ENCODE data around the gene NKD2. TPM values are rescaled to one million over a fixed set of nuclear protein-coding genes. Genes with fewer than 3 reads are reported as not detected.

Gene NKD2
- total RNA-seq, 1 experiment from 2014 or later: not detected

DNA sequence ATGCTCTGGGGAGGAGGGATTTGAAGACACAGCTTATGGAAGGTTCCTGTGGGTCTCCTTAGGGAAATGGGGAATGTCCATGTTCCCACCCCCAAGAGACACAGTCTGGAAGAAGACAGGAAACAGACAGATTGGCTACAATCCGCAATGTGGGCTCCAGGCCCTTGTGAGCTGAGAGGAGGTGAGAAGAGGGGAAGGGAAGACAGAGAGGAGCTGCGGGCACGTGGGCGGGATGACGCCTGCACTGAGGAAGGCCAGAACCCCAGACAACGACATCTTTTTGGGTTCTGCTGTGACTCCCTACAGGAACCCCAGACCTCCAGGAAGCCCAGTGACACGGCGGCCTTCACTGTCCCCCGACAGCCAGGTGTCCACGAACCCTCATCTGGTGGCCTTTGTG lies 29.9 kb upstream of the NKD2 start:
- no peak for DNase-seq (ENCODE audit: low read depth)

DNA sequence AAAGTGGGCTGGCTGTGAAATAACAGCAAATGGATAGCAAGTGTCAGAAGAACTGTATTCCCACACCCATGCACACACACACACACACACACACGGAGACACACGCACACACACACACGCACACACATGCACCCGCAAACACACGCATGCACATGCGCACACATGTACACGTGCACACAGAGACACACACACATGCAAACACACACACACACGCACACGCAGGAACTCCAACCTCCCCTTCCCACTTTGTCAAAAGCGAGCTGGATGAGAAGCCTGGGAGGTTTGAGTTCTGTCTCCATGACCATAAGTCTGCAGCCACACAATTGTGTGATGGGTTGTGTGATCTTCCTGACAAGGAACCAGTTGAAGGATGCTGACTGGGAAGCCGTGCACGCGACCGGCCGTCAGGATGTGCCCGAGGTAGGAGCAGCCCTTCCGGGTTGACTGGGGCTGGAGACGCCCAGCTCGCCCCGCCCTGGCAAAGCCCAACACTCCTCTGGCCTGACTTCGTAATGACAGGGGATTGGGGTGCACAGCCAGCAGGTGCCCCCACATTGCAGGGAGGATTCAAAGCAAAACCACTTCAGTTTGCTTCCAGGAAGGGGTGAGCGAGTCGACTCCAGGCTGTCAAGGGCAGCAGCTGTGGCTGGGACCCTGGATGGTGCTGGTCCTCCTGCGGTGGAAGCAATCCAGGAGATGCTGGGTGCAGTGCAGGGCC lies 29.3 kb upstream of the NKD2 start:
- DNase-seq (ENCODE audit: low read depth): no peak

DNA sequence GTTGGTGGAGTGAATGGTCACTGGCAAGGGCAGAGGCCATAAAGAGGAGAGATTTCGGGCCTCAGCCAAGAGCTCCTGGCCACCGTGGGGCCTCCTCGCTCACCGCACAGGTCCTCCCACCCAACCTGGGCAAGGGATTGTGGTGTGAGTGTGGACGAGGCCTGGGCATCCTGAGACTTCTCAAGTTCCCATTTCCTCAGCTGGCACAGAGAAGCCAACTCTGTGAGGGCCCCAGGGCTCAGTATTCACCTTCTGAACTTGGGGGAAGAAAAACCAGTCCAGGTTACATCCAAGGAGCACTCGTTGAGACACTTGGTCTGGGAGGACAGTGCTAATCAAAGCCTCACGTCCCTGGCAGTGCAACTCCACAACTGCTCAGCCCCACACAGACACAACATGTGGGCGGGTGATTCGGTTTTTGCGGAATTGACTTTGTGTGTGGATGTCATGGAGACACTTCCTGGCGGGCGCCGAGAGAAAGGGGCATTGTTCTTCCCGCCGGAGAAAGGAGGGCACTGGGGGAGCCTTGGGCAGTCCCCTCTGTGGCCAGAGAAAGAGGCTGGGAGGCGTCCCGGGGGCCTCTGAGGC lies 28.5 kb upstream of the NKD2 start:
- DNase-seq (ENCODE audit: low read depth): peak; percentile 54

DNA sequence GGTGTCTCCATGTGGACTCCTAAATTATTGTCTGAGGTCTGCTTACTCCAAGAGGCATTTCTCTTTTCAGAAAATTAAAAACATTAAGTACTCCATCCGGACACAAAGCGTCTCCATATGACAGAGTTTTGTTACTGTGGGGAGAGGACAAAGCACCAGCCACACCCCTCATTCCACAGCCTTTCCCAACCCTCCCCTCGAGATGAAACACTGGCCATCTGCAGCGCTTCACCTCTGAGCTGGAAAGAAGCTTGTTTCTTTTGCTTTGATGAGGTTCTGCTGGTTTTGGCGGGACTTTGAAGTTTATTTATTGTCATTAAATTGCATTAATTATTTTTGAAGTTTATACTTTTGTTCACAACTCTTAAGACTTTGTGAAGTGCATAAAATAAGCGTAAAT lies 27.6 kb upstream of the NKD2 start:
- DNase-seq (ENCODE audit: low read depth): no peak

DNA sequence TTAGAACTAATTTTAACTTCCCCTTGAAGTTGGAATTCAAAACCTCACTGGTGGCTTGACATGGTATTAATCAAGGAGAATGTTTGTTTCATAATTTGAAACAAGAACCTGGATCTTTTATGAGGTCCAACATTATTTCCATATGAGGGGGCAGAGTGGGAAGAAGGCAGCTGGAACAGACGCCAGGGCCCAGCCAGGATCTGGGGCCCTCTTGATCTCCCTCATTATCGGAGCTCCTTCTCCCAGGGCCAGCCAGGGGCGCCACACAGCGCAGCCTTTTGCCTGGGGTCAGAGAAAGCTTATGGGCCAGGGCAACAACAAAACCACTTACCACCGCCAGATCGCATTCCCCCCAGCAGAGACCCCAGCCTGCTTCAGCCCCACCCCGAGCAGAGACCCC lies 27.1 kb upstream of the NKD2 start:
- DNase-seq (ENCODE audit: low read depth): no peak

DNA sequence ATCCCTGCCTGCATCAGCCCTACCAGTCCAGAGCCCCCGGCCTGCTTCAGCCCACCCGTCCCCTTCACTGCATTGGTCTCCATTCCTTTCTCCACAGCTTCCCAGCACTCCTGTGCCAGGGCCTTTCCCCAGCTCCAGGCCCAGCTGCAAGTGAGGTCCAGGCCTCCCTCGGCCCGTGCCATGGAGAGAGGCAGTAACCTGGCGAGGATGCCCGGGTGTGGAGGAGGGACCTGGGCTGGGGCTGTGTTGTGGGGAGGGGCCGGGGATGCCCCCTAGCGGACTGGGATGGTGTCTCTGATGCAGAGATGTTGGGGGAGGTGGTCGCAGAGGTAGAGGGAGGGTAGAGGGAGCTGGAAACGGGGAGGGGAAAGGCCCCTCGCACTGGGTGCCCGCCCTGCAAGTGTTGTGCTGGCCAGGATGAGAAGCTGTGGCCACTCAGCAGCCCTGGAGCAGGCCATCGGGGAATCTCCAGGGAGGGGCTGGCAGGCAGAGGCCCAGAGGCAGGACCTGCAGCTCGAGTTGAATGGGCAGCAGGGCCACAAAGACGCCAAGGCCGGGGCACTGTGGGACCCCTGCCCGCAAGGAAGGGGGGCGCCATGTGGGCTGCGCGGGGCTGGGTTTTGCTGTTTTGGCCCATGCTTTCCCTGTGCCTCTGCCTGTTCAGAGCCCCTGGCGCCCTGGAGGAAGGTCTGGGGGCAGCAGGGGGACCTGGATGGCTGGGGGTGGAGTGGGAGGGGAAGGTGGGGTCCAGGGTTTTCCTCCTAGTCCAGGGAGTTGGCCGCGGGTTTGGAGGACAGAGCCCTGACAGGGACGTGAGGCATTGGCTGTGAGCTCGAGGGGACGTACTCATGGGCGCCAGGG lies 26.0 kb upstream of the NKD2 start:
- DNase-seq (ENCODE audit: low read depth): no peak

DNA sequence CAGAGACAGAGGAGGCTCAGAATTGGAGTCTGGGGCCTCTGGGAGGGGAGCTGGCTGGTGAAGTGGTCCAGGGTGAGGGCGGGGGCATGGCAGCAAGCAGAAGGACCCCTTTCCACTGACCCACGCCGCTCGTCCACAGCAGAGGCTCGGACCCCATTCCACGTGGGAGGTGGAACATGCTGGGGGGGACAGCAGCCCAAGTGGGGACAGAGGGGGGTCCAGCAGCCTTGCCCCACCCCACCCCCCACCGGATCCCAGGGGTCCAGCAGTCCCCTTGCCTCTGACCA lies 25.4 kb upstream of the NKD2 start:
- no peak for DNase-seq (ENCODE audit: low read depth)

DNA sequence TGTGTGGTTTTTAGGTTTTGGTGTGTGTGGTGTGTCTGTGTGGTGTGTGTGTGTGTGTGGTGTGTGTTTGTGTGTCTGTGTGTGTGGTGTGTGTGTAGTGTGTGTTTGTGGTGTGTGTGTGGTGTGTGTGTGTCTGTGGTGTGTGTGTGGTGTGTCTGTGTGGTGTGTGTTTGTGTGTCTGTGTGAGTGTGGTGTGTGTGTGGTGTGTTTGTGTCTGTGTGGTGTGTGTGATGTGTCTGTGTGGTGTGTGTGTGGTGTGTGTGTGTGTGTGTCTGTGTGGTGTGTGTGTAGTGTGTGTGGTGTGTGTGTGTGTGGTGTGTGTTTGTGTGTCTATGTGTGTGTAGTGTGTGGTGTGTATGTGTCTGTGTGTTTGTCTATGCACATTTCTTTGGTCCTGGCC lies 25.0 kb upstream of the NKD2 start:
- no peak for DNase-seq (ENCODE audit: low read depth)

DNA sequence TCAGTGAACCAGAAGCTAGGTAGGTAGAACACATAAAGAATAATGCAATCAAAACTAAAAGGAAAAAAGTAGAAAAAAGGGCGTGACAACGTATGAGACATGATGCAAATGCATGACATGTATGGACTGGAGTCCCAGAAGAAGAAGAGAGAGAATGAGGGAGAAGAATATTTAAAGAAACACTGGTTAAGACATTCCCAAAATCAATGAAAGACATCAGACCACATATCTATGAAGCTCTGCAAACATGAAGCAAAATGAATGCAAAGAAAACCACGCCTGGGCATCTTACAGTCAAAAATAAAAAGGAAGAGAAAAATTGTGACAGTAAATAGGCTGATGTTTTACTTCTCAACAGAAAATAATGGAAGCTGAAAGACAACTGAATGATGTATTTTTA lies 23.8 kb upstream of the NKD2 start:
- DNase-seq (ENCODE audit: low read depth): no peak

DNA sequence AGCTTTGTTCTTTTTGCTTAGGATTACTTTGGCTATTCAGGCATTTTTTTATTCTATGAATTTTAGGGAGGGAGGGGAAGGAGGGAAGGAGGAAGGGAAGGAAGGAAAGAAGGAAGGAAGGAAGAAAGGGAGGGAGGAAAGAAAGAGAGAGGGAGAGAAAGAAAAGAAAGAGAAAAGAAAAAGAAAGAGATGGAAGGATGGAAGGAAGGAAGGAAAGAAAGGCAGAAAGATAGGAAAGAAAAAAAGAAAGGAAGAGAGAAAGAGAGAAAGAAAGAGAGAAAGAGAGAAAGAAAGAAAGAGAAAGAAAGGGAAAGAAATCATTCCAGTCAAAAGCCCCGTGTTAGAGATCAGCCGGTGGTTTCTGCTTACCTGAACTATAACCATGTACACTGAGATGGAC lies 20.8 kb upstream of the NKD2 start:
- DNase-seq (ENCODE audit: low read depth): no peak

DNA sequence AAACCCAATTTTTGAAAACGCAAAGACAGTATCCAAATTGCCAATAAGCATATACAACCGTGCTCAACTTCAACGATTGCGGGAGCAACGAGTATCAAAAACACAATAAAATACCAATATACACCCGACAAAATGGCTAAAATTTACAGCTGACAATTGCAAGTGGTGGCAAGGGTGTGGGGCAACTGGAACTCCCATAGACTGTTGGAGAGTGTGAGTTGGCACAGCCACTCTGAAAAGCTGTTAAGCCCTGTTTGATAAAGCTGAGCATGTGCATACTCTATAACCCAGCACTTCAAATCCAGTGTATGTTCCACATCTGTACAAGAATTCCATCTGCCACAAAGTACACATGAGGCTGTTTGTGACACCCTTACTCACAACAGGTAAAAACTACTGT lies 20.3 kb upstream of the NKD2 start:
- no peak for DNase-seq (ENCODE audit: low read depth)

DNA sequence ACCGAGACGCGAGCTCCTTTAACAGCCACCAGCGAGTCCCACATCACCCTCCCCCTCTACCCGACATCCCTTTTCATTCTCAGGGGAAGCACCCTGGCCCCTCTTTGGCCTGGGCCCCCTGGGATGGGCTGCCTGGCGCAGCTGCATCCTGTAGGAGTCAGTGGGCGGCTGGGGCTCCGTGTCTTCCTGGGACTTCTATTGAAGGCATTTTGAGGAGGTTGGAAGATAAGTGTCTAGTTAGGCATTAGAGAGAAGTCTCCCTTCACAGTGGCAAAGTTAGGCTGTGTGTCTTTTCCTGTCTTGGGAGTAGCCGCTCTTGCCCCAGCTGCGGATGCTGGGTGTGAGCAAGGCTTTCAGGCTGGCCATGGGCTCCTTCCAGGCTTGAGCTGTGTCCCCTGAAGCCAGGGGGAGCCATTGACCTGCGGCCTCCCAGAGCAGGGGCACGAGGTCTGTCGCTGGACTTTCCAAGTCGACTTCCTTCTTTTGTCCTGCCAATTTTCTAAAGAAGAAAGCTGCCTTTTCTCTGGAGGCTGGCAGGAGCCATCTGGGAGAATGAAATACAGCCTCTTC lies 18.6 kb upstream of the NKD2 start:
- DNase-seq (ENCODE audit: low read depth): no peak

DNA sequence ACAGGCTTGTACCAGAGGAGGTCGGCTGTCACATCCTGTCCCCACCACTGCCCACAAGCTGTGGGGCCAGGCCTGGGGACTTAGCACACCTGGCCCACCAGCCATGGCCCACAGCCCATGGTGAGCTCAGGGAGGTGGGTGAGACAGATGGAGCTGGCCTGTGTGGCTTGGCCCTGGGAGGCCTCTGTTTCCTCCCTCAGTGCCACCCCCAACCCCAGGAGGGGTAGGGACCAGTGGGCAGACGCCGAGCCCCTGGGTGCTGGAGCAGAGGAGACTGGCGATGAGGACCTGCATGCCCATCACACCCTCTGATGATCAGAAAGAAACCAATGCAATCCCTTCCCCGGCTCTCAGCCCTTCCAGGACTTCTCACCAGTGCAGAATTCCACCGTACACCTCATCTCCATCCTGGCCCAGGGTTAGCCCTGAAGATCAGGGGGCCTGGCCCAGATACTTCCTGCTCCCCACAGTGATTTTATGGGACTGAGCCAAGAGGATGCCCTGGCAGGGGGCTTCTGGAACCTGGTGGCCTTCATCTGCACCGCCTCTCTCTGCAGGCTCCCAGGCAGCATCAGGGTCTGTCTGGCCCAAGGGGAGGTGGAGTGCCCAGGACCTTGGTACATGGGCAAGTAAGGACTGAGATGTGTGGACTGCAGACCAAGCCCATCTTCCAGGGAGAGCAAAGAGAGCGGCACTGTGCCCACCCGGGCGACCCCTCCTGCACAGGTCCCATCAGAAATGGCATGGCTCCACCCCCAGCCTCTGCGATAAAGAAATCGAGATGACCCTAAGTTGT lies 16.9 kb upstream of the NKD2 start:
- no peak for DNase-seq (ENCODE audit: low read depth)

DNA sequence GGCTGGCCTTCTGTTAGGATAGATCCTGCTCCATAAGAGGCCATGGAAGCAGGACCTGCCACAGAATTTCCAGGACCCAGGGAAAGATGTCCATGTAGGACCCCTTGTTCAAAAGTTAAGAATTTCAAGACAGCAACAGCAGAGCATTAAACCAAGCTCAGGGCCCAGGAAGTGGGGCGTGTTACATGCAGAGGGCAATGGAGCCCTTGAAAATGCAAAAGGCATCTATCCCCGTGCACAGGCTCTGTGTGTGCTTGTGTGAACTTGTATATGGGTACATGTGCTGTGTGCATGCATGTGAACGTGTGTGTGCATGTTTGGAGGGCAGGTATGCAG lies 14.4 kb upstream of the NKD2 start:
- DNase-seq (ENCODE audit: low read depth): no peak

DNA sequence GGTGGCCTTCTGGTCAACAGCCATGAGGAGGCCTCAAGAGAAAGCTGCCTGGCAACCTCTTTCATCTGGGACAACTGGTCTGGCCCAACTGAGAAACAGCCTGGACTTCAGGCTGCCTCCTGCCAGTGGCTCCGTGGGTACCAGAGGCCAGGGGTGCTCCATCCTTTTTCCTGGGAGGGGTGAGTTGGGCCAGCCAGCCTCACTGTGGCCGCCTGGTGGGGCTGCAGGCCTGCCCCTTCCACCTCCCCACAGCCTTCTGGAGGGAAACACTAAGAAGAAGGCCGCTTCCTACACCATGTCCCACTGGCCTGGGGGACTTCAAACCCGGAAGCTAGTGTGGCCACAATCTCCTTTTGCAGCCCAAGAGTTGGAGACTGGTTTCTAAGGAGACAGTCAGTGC lies 13.8 kb upstream of the NKD2 start:
- no peak for DNase-seq (ENCODE audit: low read depth)

DNA sequence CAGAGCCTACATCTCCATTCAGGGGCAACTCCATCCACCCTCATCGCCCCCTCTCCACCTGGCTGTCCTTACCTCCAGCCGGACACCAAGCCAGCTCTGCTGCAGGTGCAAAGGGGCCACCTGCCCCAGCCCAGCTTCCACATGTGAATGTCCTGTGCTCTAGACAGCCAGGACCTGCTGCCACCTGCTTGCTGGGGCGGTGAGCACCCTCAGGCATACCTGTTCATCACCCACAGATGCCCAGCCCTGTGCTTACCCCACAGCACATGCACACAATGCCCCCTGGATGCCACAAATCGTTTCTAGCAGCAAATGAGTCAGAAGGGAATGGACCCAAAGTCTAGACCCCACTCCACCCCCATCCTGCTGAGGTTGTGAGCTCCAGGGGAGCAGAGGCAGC lies 13.3 kb upstream of the NKD2 start:
- DNase-seq (ENCODE audit: low read depth): no peak

DNA sequence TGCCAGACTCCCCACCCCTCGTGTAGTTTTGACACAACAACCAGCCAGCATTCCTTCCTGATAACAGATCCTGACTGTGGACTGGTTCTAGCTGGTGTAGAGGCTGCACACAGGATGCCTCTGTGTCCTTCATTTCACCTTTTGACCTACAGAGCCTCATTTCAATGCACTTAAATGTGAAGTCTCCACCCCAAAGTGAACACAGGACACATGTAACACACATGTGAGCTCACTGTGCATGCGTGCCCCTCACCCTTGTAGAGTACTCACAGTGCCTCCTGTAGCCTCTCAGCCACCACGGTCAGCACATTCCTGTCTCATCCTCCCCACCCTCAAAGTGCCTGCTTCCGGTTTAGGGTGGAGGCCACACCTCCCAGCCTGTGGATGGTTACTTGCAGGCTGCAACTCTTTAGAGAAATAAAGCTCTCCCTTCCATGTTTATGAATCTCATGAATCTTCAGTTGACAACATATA lies 11.6 kb upstream of the NKD2 start:
- no peak for DNase-seq (ENCODE audit: low read depth)

DNA sequence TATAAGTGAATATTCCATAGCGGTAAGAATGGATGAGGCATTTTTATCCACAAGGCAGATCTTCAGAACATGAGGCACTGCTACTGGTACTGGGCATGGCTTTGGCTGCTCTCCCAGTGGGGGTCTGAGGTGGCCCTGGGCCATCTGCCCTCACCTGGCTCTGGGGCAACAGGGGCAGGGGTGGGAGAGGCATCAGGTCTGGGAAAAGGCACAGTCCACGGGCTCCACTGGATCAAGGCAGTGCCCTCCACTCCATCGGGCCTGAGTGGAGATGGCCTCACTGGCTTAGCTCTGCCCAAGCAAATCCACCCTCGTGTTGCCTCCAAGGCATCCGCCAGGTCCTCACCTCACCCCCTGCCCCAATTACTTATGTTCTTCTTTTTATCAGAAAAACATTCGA lies 10.9 kb upstream of the NKD2 start:
- no peak for DNase-seq (ENCODE audit: low read depth)

DNA sequence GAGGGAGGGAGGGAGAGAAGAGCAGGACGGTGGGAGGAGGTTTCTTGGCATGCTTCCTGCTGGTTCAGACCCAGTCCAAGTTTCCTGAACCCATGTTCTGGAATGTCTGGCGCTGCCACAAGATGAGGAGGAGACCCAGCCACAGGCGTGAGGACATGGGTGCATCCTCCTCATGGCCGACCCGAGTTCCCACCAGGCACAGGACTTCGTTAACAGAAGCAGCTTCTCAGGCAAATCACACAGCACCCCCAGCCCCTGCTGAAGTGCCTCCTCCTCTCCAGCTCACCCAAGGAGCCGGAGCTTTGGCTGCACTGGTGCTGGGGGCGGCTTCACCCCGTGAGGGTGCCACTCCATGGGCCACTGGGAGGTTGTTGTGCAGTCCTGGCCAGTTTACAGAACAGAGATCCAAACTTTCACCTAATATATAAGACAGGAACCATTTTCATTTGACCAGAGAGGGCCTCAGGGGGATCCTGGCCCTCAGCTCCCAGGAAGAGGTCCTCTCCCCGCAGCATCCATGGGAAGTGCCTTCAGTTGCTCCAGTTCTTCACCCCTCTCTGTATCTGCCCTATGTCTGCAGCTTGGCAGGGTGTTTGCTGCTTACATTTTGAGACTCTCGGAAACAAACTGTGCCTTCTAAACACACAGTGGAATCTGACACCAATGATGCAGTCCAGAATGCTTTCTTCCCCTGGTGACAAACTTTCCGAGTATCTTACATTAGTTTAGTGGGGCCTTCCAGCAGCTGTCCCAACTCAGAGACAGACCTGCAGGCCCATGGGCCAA lies 10.2 kb upstream of the NKD2 start:
- DNase-seq (ENCODE audit: low read depth): no peak

DNA sequence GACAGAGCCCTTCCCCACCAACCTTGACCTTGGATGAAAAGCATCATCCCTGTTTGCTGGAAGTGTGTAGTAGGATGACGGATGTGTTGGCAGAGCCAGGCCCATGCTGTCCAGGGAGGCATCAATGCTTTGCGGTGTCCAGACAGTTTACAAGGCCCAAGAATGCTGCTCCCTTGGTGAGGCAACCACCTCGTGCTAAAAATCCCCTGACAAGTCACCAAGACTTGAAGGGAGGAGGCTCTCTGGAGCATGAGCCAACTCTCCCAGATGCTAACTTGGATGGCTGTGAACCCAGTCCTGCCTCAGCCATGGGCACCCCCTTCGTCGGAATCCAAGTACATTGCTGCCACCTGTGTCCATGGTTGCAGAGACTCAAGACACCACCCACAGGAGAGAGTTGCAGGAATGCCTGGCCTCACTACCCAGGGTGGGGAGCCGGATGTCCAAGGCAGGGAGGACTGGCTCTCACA lies 9.5 kb upstream of the NKD2 start:
- no peak for DNase-seq (ENCODE audit: low read depth)

DNA sequence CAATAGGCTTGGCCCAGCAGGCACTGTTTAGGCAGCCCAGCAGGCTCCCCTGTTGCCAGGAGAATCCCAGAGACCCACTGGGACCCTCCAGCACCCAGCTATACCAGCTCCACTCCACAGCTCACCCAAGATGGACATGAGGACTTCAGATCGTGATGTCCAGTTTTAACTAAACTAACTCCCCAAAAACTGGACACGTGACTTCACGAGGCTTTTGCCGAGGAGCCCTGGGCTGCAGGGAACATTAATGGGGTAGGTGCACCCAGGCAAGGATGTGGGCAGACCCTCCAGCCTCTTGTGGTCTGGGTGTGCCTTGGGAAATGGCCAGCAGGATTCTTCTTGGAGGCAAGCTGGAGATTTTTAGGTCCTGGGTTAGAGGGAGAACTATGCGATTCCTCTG lies 8.9 kb upstream of the NKD2 start:
- DNase-seq (ENCODE audit: low read depth): no peak

Measured in HT1080 (cell line).